ENCODE measurements around the gene CDH19. TPM values are rescaled to one million over a fixed set of nuclear protein-coding genes. Genes with fewer than 3 reads are reported as not detected.

The CDH19 gene
- total and polyA plus RNA-seq, 10 of the 15 experiments (the other 5 are each of a cell fraction or from before 2014, with no cell fraction given): 0.01 TPM; not detected in 9

DNA sequence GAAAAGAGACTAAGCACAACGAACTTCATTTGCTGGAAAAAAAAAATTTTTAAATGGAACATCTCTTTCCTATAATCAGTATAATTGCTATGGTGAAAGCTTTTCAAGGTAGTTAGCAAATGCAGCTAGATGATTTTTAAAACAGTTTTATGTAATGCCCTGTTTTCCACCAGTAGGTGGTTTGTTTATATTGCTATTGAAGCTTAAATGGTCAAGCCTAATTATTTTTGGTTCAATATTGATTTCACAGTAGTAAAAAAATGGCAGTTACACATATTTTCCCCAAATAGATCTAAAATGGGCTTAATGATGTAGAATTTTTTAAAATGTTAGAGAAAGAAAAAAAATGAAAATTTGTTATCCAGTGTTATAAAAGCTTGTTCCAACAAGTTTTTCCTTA, 70.2 kb downstream of the CDH19 start:
- H3K27me3 ChIP-seq (replicated peaks in 1 of 2; ENCODE audit: control insufficient read depth in 2 of 2, insufficient read depth in 2 of 2, low read length in 1 of 2): no peaks in the 10 kb centered on the region
- H2AFZ ChIP-seq (ENCODE audit: control insufficient read depth, low read depth, low read length): no peak overlapping the region
- no peak overlapping the region for H3K4me3 ChIP-seq
- no peak overlapping the region for H3K9ac ChIP-seq (ENCODE audit: control insufficient read depth, insufficient read depth, low read length)
- H3K27ac ChIP-seq (ENCODE audit: control insufficient read depth, insufficient read depth): no peak overlapping the region
- TF ChIP-seq ZSCAN29 (IDR thresholded peaks at IDR 0.05) (no peak), CHD4 (IDR thresholded peaks at IDR 0.05) (no peak), NFXL1 (IDR thresholded peaks at IDR 0.05; ENCODE audit: borderline replicate concordance) (no peak), SMAD5 (IDR thresholded peaks at IDR 0.05; ENCODE audit: low read depth) (no peak), ZBTB11 (CRISPR knock-in tag; IDR thresholded peaks at IDR 0.05) (no peak), RB1 (IDR thresholded peaks at IDR 0.05; ENCODE audit: borderline replicate concordance) (no peak), SMAD1 (IDR thresholded peaks at IDR 0.05; ENCODE audit: low read depth, partially characterized antibody) (no peak), SIX5 (IDR thresholded peaks at IDR 0.05; ENCODE audit: low read depth, low read length, severe bottlenecking) (no peak), LARP7 (IDR thresholded peaks at IDR 0.05) (no peak), E2F4 (IDR thresholded peaks at IDR 0.05; ENCODE audit: low read depth, low read length) (no peak), MTA3 (IDR thresholded peaks at IDR 0.05; ENCODE audit: borderline replicate concordance, low read length) (no peak)
- TF ChIP-seq, protein P1, sequence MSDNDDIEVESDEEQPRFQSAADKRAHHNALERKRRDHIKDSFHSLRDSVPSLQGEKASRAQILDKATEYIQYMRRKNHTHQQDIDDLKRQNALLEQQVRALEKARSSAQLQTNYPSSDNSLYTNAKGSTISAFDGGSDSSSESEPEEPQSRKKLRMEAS (IDR thresholded peaks at IDR 0.05; ENCODE audit: low read depth, low read length): no peak
- ChIA-PET SMC1A (ENCODE audit: uncharacterized antibody, unreplicated experiment) (no interaction called here), CTCF (interaction anchor here (0.6 kb wide), 1 partner anchor 73 kb away, joined by 3 read pairs; no protein-coding TSS in a partner anchor), RAD21 (ENCODE audit: unreplicated experiment) (no interaction called here), POLR2A (no interaction called here)
- no peaks in the 10 kb centered on the region for H3K4me1 ChIP-seq (ENCODE audit: control insufficient read depth, insufficient read depth, low read length)
- H3K36me3 ChIP-seq (ENCODE audit: control insufficient read depth in 2 of 2, insufficient read depth in 2 of 2, low read length in 1 of 2): no peaks in the 10 kb centered on the region
- intact Hi-C loops (cut with micrococcal nuclease; ENCODE audit: unreplicated experiment): no loop called here
- no TSS peak for BruUV-seq (replicated peaks)
- H4K20me1 ChIP-seq (ENCODE audit: control insufficient read depth, insufficient read depth): no peaks in the 10 kb centered on the region
- 0% methylated on average over 1 of the region's 1 CpG for WGBS (ENCODE audit: insufficient coverage, insufficient replicate concordance, low lambda C conversion rate, missing lambda C conversion rate)
- ATAC-seq (no peak), DNase-seq (ENCODE audit: low read depth, low spot score) (no peak), FAIRE-seq (no peak)
- in situ Hi-C loops (cut with MboI): no loop called here
- H3K79me2 ChIP-seq (ENCODE audit: control insufficient read depth, insufficient read depth, low read length): no peaks in the 10 kb centered on the region
- H3K9me3 ChIP-seq (replicated peaks; ENCODE audit: control insufficient read depth, insufficient read depth, low read length): no peaks in the 10 kb centered on the region
- H3K4me2 ChIP-seq (ENCODE audit: control insufficient read depth, insufficient read depth): no peak overlapping the region

All from GM12878 (cell line).